Lung (tissue), 12 donors: Measurements from ENCODE around the gene FGF4. TPM values are rescaled to one million over a fixed set of nuclear protein-coding genes. Genes with fewer than 3 reads are reported as not detected.

Experiments
- ATAC-seq: fragments of 200-7000 bp; cut with Tn5 transposase; one replicate; pipeline ENCODE4 v1.9.1; 2020; ENCODE audit warnings: moderate number of reproducible peaks; ENCODE audit not compliant: insufficient read depth, low FRiP score
- DNase-seq, 3 donors: peaks; one replicate each; pipeline ENCODE4 v3.0.0-alpha.2; 2013 to 2017
- H3K27ac ChIP-seq, 2 donors: one replicate each; pipeline ENCODE4 v1.5.1; 2013; ENCODE audit warnings: mild to moderate bottlenecking in 2 of 2, moderate library complexity in 2 of 2, control low read depth in 1 of 2, inconsistent platforms in 1 of 2, low read depth in 1 of 2, low read length in 1 of 2
- H3K27me3 ChIP-seq, 3 donors: one replicate each; pipeline ENCODE4 v1.5.1; 2013; ENCODE audit warnings: low read length in 2 of 3; ENCODE audit not compliant: control insufficient read depth in 3 of 3, insufficient read depth in 3 of 3
- H3K36me3 ChIP-seq, 4 donors: one replicate each; pipeline ENCODE4 v1.5.1; 2013; ENCODE audit warnings: low read length in 4 of 4, mild to moderate bottlenecking in 1 of 4, moderate library complexity in 1 of 4; ENCODE audit not compliant: control insufficient read depth in 4 of 4, insufficient read depth in 4 of 4
- H3K4me1 ChIP-seq, 5 donors: one replicate each; pipeline ENCODE4 v1.5.1; 2013; ENCODE audit warnings: low read length in 5 of 5, mild to moderate bottlenecking in 2 of 5, moderate library complexity in 1 of 5; ENCODE audit not compliant: control insufficient read depth in 5 of 5, insufficient read depth in 5 of 5
- H3K4me3 ChIP-seq: one replicate; pipeline ENCODE4 v1.5.1; 2013; ENCODE audit warnings: mild to moderate bottlenecking, control low read depth, moderate library complexity
- H3K9ac ChIP-seq, 2 donors: one replicate each; pipeline ENCODE4 v1.5.1; 2013; ENCODE audit warnings: low read length in 2 of 2, control low read depth in 1 of 2; ENCODE audit not compliant: insufficient read depth in 1 of 2
- H3K9me3 ChIP-seq, 4 donors: one replicate each; pipeline ENCODE4 v1.5.1; 2013; ENCODE audit warnings: low read length in 3 of 4, mild to moderate bottlenecking in 1 of 4, moderate library complexity in 1 of 4; ENCODE audit not compliant: control insufficient read depth in 4 of 4, insufficient read depth in 3 of 4
- WGBS, 2 donors: extraction: QIAGEN DNeasy Blood & Tissue Kit; methylation state at CpG; one replicate each; pipeline ENCODE4 v1.1.7; 2013; 5-methylcytosine and 5-hydroxymethylcytosine counted together
- polyA plus RNA-seq, 2 donors: library from polyadenylated mRNA; stranded (reverse); fragments of 200-250 nt; gene quantifications; one replicate each; pipeline ENCODE4 v1.2.1, GENCODE V29; 2013
- total RNA-seq, 2 donors: library from RNA; depleted of rRNA in 1 of 2; stranded (reverse); fragments of >200 nt in 1 of 2; gene quantifications; one replicate each; pipeline ENCODE4 v1.2.1, GENCODE V29; 2014 to 2021
- TF ChIP-seq, protein P1 (sequence below): IDR thresholded peaks from 2 replicates; pipeline ENCODE4 v1.5.1; 2012; ENCODE audit warnings: mild to moderate bottlenecking; ENCODE audit errors: control extremely low read depth, extremely low read depth
- donor health status: control.
- donor health status: control.
- donor health status: Bipolar disorder and iron deficiency.
- donor health status: healthy.
- donor health status: DM: yes; HTN: yes; CAD: no.

The FGF4 gene
- total and polyA plus RNA-seq, 4 donors = not detected

DNA sequence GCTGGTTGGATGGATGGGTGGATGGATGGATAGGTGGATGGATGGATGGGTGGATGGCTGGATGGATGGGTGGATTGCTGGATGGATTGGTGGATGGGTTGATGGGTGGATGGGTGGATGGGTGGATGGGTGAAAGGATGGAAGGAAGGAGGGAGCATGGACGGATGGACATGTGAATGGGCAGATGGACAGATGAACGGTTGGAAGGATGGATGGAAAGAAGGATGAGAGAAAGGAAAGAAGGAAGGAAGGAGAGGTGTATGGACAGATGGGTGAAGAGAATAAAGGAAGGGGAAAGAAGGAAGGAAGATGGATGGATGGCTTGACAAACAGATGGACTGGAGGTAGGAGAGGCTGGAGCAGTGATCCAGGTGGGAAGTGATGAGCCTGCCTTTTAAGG lies 38.7 kb upstream of the FGF4 start:
- no peaks in the 10 kb centered on the region for H3K36me3 ChIP-seq
- H3K9me3 ChIP-seq = peaks cover 0 to 4% (median 0%) of the 10 kb centered on the region in 4 donors
- 80 to 96% methylated on average over 2 of the region's 2 CpGs for WGBS, 2 donors
- TF ChIP-seq, protein P1, sequence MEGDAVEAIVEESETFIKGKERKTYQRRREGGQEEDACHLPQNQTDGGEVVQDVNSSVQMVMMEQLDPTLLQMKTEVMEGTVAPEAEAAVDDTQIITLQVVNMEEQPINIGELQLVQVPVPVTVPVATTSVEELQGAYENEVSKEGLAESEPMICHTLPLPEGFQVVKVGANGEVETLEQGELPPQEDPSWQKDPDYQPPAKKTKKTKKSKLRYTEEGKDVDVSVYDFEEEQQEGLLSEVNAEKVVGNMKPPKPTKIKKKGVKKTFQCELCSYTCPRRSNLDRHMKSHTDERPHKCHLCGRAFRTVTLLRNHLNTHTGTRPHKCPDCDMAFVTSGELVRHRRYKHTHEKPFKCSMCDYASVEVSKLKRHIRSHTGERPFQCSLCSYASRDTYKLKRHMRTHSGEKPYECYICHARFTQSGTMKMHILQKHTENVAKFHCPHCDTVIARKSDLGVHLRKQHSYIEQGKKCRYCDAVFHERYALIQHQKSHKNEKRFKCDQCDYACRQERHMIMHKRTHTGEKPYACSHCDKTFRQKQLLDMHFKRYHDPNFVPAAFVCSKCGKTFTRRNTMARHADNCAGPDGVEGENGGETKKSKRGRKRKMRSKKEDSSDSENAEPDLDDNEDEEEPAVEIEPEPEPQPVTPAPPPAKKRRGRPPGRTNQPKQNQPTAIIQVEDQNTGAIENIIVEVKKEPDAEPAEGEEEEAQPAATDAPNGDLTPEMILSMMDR = no peak
- ATAC-seq (no peak), DNase-seq (no peak)
- H3K27me3 ChIP-seq = peaks cover 9 to 38% (median 34%) of the 10 kb centered on the region in 3 donors
- H3K4me1 ChIP-seq = no peaks in the 10 kb centered on the region
- no peak overlapping the region for H3K27ac ChIP-seq
- H3K9ac ChIP-seq = no peak overlapping the region
- no peak overlapping the region for H3K4me3 ChIP-seq

DNA sequence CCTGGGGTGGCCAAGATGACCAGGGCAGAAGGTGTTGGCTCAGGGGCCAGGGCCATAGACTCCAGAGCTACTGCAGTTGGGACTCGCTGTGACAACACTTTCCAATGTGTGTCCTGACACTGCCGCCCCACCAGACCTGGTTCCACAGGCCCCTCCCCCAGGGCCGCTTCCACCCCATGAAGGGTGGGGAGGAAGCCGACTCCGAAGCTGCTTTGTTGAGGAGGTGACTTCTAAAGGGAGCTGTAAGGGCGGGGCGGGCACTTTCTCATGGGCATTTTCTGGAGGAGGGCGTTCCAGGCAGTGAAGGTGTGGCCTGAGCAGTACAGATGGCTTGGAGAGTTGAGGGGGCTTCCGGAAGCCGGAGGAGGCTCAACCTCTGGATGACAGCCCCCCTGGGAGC lies 37.8 kb upstream of the FGF4 start:
- peaks cover 0 to 9% (median 0%) of the 10 kb centered on the region in 4 donors for H3K9me3 ChIP-seq
- peaks cover 9 to 39% (median 30%) of the 10 kb centered on the region in 3 donors for H3K27me3 ChIP-seq
- TF ChIP-seq, protein P1 = no peak
- no peaks in the 10 kb centered on the region for H3K36me3 ChIP-seq
- no peak overlapping the region for H3K27ac ChIP-seq
- DNase-seq (no peak), ATAC-seq (no peak)
- WGBS, 2 donors = 78 to 85% methylated on average over 10 of the region's 10 CpGs
- H3K9ac ChIP-seq = no peak overlapping the region
- H3K4me1 ChIP-seq = peaks cover 0 to 2% (median 0%) of the 10 kb centered on the region in 5 donors
- no peak overlapping the region for H3K4me3 ChIP-seq

DNA sequence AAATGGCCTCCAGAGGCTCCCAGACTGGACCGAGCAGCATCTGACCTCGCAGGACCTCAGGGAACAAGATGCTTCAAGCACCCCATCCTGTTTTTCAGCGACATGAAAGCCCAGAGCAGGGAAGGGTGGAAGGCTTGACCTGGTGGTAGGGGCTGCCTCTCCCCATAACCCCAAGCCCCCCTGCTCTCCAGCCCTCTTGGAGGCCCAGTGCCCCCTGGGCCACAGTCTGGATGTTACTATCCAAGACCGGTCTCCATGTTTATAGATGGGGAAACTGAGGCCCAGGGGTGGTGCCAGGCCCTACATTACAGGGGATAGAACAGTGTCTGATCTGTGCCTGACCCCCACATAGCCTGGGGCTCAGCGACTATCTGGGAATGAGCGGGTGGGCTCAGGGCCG lies 37.1 kb upstream of the FGF4 start:
- H3K9ac ChIP-seq = no peak overlapping the region
- WGBS, 2 donors = 81 to 84% methylated on average over 7 of the region's 7 CpGs
- H3K4me1 ChIP-seq = peaks cover 0 to 2% (median 0%) of the 10 kb centered on the region in 5 donors
- no peak overlapping the region for H3K27ac ChIP-seq
- ATAC-seq (no peak), DNase-seq (no peak)
- TF ChIP-seq, protein P1 = no peak
- peaks cover 9 to 38% (median 23%) of the 10 kb centered on the region in 3 donors for H3K27me3 ChIP-seq
- peaks cover 0 to 11% (median 0%) of the 10 kb centered on the region in 4 donors for H3K9me3 ChIP-seq
- no peak overlapping the region for H3K4me3 ChIP-seq
- no peaks in the 10 kb centered on the region for H3K36me3 ChIP-seq

DNA sequence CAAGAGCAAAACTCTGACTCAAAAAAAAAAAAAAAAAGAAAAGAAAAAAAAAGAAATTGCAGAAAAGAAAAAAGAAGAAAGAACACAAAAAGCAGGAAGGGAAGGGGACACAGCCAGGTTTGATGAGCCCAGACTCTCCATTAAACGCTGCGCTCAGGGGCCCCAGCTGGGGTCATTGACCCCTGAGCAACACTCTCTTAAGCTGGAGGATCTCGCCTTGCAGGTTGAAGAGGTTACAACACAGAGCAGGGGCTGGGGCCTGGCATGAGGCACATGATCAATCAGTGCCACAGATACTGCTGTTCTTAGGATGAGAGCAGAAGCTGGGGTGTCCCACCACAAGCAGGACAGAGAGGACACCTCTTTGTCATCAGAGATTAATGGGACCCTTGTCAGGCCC lies 36.3 kb upstream of the FGF4 start:
- peaks cover 5 to 30% (median 17%) of the 10 kb centered on the region in 3 donors for H3K27me3 ChIP-seq

More for the DNA sequence above, 36.3 kb upstream of the FGF4 start:
- ATAC-seq (no peak), DNase-seq (no peak)
- Histone ChIP-seq H3K27ac (no peak overlapping the region), H3K36me3 (no peaks in the 10 kb centered on the region), H3K9ac (no peak overlapping the region), H3K4me3 (no peak overlapping the region), H3K4me1 (peaks cover 0 to 2% (median 0%) of the 10 kb centered on the region in 5 donors), H3K9me3 (peaks cover 0 to 11% (median 0%) of the 10 kb centered on the region in 4 donors)
- WGBS, 2 donors = 31 to 61% methylated on average over 3 of the region's 3 CpGs
- TF ChIP-seq, protein P1 = no peak
